NK-92 treated with Interleukin-12 subunit alpha and Interleukin-12 subunit beta, amount 100 ng/mL, for 24 hours (cell line): ENCODE results near the gene TSEN15.
"Not testable (repeated sequence)": the region's sequence is repeated elsewhere in the genome, so short reads cannot be mapped to it uniquely, and the experiment has no call there.

ENCODE experiments used
- DNase-seq: peaks from one replicate; lab custom pipeline; 2025; lab: John Stamatoyannopoulos, UW

Gene TSEN15

GRCh38 chr1:184053881-184054280, 2.4 kb downstream of the TSEN15 start:
- DNase-seq = no peak

DNA sequence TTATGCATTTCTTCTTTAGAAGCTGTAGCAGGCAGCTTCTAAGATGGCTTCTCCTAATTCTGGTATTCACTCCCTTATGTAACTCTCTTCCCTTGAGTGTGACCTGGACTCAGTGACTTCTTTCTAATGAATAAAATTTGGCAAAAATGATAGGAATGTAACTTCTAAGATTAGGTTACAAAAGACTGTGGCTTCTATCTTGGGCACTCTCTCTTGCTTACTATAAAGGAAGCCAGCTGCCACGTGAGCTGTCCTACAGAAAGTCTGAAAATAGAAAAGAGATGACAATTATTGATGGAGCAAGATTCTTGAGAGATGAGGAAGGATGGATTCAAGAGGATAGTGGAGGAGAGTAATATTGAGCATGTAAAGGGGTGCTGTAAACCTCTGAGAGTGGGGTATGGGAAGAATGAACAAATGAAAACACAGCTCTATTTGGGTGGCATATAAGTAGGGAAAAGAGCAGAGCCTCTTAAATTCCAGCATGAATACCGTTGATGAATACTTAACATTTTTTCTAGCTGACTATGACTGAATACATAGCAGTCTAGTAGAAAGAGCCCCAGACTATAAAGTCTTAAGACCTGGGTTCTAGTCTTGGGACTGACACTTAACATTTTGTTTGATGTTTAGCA, 5.5 kb downstream of the TSEN15 start:
- DNase-seq = no peak

DNA sequence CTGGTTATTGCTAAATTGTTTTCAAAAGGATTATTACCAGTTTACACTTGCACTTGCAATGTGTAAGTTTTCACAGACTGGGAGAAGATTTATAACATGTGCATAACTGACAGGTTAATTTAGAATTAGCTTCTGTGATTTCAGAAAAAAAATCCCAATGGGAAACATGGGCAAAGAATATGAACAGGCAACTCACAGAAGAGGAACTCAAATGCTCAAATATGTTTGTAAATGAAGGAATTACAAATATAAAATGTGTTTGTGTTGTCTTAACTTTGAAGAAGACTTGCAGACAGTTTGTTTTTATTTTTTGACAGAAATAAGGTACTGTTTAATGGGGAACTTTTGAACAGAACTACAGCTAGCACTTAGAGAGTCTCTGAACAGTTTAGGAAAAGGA, 8.4 kb downstream of the TSEN15 start:
- DNase-seq = no peak

- no peak for DNase-seq
These were observed 8.8 kb downstream of the TSEN15 start for GRCh38 chr1:184060316-184060715.

- DNase-seq = no peak
These were observed 10.0 kb downstream of the TSEN15 start for GRCh38 chr1:184061396-184062003.

DNA sequence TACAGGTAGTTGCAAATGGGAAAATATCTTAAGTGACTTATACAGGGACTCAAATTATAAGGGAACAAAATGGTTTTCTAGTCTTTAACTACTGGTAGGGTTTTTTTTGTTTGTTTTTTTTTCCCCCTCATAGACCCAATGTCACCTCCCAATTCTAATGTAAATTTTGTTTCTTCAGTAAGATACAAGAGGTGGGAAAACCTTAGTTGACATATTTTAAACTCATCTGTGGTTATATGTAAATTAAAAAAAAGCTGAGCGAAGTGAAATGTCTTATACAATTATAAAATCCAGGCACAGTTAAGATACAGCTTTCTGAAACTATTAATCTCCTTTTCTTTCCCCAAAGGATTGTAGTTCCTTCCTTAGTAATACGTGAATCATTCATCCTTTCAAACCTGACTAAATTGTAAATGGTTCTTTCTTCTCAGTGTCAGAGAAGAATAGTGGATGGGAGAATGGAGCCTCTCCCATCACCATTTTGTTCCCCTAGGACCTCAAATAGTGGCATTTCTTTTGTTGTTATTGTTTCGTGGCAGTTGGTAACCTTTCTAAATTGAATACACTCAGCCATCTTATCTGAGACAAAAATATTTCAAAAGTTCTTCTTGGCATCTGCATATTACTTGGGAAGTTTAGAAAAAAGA, 11.2 kb downstream of the TSEN15 start:
- no peak for DNase-seq

- no peak for DNase-seq
These were observed 14.0 kb downstream of the TSEN15 start for GRCh38 chr1:184065559-184065958.

GRCh38 chr1:184068354-184068753, 16.8 kb downstream of the TSEN15 start:
- no peak for DNase-seq

- no peak for DNase-seq
These were observed 18.1 kb downstream of the TSEN15 start for GRCh38 chr1:184069675-184070074.

DNA sequence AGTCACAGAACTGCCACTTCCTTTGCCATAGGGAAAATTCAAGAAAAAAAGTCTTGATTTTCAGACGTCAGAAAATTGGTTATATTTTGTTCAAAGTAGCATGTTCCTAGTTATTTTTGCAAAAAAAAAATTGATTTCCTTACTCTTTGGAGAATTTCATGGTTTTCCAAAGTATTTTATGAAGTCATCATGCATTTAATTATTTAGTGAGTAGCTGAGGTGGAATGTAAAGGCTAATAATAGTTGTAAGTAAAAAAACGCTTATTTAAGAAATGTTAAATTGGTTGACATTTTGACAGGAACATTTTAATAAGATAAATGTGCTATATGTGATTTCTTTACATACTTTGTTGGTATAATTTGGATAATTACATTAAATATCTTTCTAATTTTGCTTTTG, 20.8 kb downstream of the TSEN15 start:
- DNase-seq = no peak

DNA sequence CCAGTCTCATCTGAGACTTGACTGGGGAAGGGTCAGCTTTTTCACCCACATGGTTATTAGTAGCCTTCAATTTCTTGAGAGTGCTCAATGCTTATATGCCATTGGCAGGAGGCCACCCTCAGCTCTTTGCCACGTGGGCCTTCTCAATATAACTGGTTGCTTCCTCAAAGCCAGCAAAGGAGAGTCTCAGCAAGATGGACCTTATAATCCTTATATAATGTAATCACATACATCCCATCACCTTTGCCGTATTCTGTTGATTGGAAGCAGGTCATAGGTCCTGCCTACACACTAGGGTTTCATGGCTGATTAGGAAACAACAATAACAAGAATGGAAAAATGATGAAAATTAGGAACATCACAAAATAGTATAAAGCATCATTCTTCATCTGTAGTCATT, 22.9 kb downstream of the TSEN15 start:
- DNase-seq = no peak

GRCh38 chr1:184075055-184076029, 23.8 kb downstream of the TSEN15 start:
- no peak for DNase-seq

DNA sequence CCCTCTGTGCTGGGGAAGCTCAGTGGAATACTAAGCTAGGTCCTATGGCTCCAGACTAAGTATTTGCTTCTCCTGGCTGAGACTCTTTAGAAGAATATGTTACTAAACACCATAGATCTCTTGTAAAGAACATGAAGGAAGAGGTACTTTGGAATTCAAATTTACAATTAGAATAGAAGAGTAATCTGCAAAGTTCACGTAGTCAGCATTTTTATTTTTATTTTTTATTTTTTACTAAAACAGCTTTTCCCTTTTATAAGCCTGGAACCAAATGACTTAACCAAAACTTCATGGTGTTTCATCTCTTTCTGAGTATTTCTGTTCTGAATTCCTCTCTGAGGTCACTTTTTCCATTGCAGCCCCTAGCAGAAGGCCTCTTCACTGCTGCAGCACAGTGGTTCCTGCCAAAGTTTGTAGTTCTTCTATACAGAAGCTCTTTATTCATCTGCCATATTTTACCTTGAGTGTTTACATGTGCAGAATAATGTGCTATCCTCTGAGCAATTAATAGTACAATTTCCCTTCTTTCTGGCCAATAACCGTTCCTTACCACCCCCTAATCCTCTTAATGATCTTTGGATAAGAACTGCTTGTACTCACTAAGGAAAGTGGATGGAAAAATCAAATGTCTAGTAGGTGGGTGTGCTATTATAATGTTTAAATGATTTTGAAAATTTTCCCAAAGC, 27.2 kb downstream of the TSEN15 start:
- DNase-seq = no peak

- DNase-seq = no peak
These were observed 28.8 kb downstream of the TSEN15 start for GRCh38 chr1:184080309-184080708.

DNA sequence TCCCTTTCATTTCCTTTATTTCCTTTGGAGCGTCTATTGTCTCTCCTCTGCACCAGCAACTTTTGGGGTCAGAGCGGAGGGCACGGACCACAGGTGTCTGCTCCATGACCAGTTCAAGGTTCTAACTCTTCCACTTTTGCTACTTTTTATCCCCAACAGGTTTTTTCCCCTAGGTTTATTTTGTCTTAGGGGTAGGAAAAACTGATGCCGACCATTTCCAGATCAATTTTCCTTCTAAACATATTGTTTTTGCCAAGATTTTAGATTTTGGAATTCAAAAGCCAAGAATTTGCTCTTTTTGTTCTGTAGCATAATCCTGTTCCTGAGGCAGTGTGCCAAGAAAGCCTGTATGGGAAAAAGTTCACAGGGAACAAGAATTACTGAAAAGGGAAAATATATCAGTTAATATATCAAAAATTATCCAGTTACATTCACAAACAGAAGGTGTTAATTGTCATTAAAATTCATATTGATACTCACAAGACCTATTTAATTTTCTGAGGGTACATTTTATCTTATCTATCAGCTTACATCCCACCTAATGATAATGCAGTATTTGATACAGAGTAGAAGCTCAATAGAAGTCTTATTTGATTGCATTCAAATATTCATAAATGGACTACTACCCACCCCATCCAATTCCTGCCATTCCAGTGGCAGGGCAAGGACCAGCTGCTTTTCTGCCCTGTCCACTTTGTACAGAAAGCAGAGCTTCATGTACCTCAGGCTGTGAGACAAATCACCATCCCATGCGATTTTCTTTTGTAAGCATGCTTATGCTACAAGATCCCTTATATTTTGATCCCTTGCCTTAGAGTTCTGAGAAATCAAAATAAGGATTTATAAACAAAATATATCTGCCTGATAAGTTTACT, 31.2 kb downstream of the TSEN15 start:
- DNase-seq = no peak

DNA sequence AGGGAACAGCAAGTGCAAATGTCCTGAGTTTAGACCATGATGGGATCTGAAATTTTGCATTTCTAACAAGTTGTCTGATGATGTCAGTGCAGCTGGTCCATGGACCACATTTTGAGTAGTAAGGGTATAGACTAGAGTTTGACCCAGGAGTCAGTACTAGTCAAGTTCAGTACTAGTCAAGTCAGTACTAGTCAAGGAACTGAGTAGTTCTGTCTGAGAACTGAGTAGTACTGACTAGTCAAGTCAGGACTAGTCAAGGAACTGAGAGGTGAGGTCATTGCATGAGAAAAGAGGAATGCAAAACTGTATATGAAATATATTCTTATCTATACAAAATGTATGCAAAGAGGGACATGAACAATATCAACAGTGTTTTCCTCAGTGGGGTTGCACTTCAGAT, 34.1 kb downstream of the TSEN15 start:
- DNase-seq = no peak

DNA sequence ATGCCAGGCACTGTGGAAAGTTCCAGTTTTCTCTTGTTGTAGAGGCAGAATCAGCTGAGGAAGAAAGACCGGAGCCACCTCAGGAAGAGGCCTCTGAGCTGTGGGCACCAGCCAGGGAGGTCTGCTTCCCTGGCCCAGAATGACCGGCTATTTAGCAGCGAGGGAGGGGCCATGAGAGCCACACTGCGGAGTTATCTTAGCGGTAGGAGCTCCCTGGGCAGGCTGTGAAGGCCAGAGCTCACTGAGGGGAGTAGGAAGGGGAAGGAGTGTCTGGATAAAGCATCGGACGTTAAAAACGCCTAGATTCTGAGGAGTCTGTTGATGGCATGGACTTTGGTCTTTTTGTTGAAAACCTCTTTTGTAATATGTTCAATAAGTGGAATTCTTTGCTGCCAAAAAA, 36.5 kb downstream of the TSEN15 start:
- no peak for DNase-seq

DNA sequence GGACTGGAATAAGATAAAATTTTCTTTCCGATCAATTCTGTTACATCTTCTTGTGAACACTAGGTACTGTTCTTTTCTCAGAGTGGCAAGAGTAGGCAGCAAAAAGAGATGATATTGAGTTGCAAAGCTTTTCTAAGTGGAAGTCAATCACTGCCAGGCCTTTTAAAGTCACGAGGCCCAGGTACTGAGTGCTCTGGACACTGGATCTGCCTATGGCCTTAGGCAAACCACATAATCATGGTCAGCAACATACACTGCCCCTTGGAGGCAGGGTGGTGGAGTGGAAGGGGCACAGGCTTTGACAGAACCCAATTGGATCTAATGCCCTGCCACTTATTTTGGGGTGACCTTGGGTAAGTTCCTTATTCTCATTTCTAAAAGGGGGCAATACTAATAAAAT, 41.5 kb downstream of the TSEN15 start:
- DNase-seq = no peak

DNA sequence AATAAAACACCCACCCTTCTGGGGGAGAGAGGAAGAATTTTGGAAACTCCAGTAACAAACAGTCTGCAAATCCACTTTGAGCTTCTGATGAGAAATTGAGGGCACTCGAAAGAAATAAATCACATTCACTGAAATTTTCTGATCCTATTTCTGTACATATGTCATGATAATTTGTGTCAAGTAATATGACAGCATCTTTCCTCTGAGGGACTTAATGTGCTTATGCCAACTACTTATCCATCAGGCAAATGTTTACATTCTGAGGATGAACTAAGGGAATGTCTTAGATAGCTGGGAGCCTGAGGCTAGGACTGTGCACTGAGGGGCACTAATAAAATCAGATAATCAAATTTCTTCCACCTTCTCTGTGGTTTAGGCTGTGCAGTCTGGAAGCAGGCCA, 44.5 kb downstream of the TSEN15 start:
- no peak for DNase-seq

DNA sequence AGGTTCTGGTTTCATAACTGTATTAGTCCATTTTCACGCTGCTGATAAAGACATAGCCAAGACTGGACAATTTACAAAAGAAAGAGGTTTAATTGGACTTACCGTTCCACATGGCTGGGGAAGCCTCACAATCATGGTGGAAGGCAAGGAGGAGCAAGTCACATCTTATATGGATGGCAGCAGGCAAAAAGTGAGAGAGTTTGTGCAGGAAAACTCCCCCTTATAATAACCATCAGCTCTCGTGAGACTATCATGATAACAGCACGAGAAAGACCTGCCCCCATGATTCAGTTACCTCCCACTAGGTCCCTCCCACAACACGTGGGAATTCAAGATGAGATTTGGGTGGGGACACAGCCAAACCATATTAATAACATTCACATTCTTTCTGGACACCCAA, 45.0 kb downstream of the TSEN15 start:
- DNase-seq = not testable (repeated sequence)

DNA sequence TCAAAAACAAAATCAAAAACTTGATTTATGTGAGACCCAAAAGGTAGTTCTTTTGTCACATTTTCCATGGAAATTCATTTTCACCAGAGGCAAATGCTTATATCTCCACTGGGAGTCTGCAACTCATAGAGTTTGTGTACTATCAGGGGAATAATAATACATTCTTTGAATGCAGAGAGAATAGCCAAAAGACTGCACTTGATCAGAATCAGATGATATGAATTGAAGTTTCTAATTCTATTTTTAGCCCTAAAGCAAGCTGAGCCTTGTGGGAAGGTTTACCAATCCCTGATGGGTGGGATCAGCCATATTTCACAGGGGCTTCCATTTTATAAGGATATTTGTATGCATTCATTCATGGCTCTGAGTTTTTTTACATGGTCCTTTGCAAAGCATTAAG, 49.6 kb downstream of the TSEN15 start:
- DNase-seq = no peak
